ENCODE measurements around the gene EREG.
"Not testable (repeated sequence)": the region's sequence is repeated elsewhere in the genome, so short reads cannot be mapped to it uniquely, and the experiment has no call there.

EREG gene

GRCh38 chr4:74339501-74339900 is 25.4 kb upstream of the EREG start:
- no peak overlapping the region for H3K4me3 ChIP-seq (replicated peaks; ENCODE audit: low read depth, low read length)
- no peak for DNase-seq (ENCODE audit: low read depth)
- TF ChIP-seq CTCF (IDR thresholded peaks at IDR 0.05; ENCODE audit: low read length, missing control alignments): no peak

GRCh38 chr4:74340421-74340820 is 24.5 kb upstream of the EREG start:
- not testable (repeated sequence) for DNase-seq (ENCODE audit: low read depth); H3K4me3 ChIP-seq (replicated peaks; ENCODE audit: low read depth, low read length)

- no peak for TF ChIP-seq CTCF (IDR thresholded peaks at IDR 0.05; ENCODE audit: low read length, missing control alignments)
These were observed 20.9 kb upstream of the EREG start for GRCh38 chr4:74344031-74344430.

GRCh38 chr4:74353858-74354257 is 11.1 kb upstream of the EREG start:
- no peak for DNase-seq (ENCODE audit: low read depth)
- TF ChIP-seq CTCF (IDR thresholded peaks at IDR 0.05; ENCODE audit: low read length, missing control alignments): no peak
- H3K4me3 ChIP-seq (replicated peaks; ENCODE audit: low read depth, low read length): no peak overlapping the region

More at GRCh38 chr4:74344031-74344430, 20.9 kb upstream of the EREG start:
- no peak for DNase-seq (ENCODE audit: low read depth)
- H3K4me3 ChIP-seq (replicated peaks; ENCODE audit: low read depth, low read length): no peak overlapping the region

GRCh38 chr4:74357965-74358364 is 7.0 kb upstream of the EREG start:
- TF ChIP-seq CTCF (IDR thresholded peaks at IDR 0.05; ENCODE audit: low read length, missing control alignments): no peak
- no peak overlapping the region for H3K4me3 ChIP-seq (replicated peaks; ENCODE audit: low read depth, low read length)
- no peak for DNase-seq (ENCODE audit: low read depth)

- TF ChIP-seq CTCF (IDR thresholded peaks at IDR 0.05; ENCODE audit: low read length, missing control alignments): no peak
- no peak for DNase-seq (ENCODE audit: low read depth)
- H3K4me3 ChIP-seq (replicated peaks; ENCODE audit: low read depth, low read length): no peak overlapping the region
These were observed 3.3 kb upstream of the EREG start for GRCh38 chr4:74361671-74362070.

GRCh38 chr4:74362347-74362746 is 2.6 kb upstream of the EREG start:
- no peak for DNase-seq (ENCODE audit: low read depth)
- no peak for TF ChIP-seq CTCF (IDR thresholded peaks at IDR 0.05; ENCODE audit: low read length, missing control alignments)
- no peak overlapping the region for H3K4me3 ChIP-seq (replicated peaks; ENCODE audit: low read depth, low read length)

GRCh38 chr4:74364256-74364651 is 691 bp upstream of the EREG start:
- DNase-seq (ENCODE audit: low read depth): no peak
- TF ChIP-seq CTCF (IDR thresholded peaks at IDR 0.05; ENCODE audit: low read length, missing control alignments): no peak
- peak overlapping the region; percentile 63 for H3K4me3 ChIP-seq (replicated peaks; ENCODE audit: low read depth, low read length)

Measured in fibroblast of pulmonary artery (primary cell).